Measurements from ENCODE around the gene PEPD. TPM values are rescaled to one million over a fixed set of nuclear protein-coding genes. Genes with fewer than 3 reads are reported as not detected.

PEPD gene
- total RNA-seq, 8 experiments from 2014 or later, result 15.1 to 113 (median 40.7) TPM

GRCh38 chr19:33396701-33397535 lies 124.7 kb downstream of the PEPD start:
- no peak for ATAC-seq (replicated peaks in 6 of 8)
- 70 to 100% (median 90%) methylated on average over 1 to 2 of the region's 30 CpGs; no CpG with 5 or more reads in 7 of the 10 experiments for WGBS, 10 experiments
- in situ Hi-C loops (cut with MboI; ENCODE audit: low pct_unique_long_range_greater_than_20kb in 2 of 9, low sequenced_read_pairs in 9 of 9, unreplicated experiment in 9 of 9), result no loop called here
- no peak overlapping the region for H3K27ac ChIP-seq
- H3K4me1 ChIP-seq (replicated peaks in 1 of 2), result peaks cover 21 to 45% of the 10 kb centered on the region in 2 donors
- no peak overlapping the region for H3K4me3 ChIP-seq

GRCh38 chr19:33395561-33396550 lies 125.7 kb downstream of the PEPD start:
- in situ Hi-C loops (cut with MboI; ENCODE audit: low pct_unique_long_range_greater_than_20kb in 2 of 9, low sequenced_read_pairs in 9 of 9, unreplicated experiment in 9 of 9), result no loop called here
- WGBS, 10 experiments, result 0 to 100% (median 68%) methylated on average over 1 to 6 of the region's 31 CpGs; no CpG with 5 or more reads in 4 of the 10 experiments
- ATAC-seq (replicated peaks in 6 of 8), result peak in 5 of 8 experiments; percentile 25 to 67 (median 60)
- Histone ChIP-seq H3K27ac (peak overlapping the region; percentile 56 to 82), H3K4me3 (no peak overlapping the region), H3K4me1 (replicated peaks in 1 of 2) (peaks cover 21 to 49% of the 10 kb centered on the region in 2 donors)

- ATAC-seq (replicated peaks in 6 of 8), result peak in 1 of 8 experiments; percentile 6
- in situ Hi-C loops (cut with MboI; ENCODE audit: low pct_unique_long_range_greater_than_20kb in 2 of 9, low sequenced_read_pairs in 9 of 9, unreplicated experiment in 9 of 9), result no loop called here
- Histone ChIP-seq H3K4me1 (replicated peaks in 1 of 2) (peaks cover 28 to 58% of the 10 kb centered on the region in 2 donors), H3K4me3 (no peak overlapping the region), H3K27ac (peak overlapping the region; percentile 56 to 82)
- 20 to 100% (median 93%) methylated on average over 1 to 5 of the region's 19 CpGs; no CpG with 5 or more reads in 7 of the 10 experiments for WGBS, 10 experiments
These were observed 126.6 kb downstream of the PEPD start for GRCh38 chr19:33394723-33395560.

GRCh38 chr19:33394006-33394722 lies 127.4 kb downstream of the PEPD start:
- WGBS, 10 experiments, result 6 to 90% (median 87%) methylated on average over 2 to 15 of the region's 30 CpGs; no CpG with 5 or more reads in 5 of the 10 experiments
- Histone ChIP-seq H3K27ac (peak overlapping the region in 1 of 2 donors; percentile 12), H3K4me3 (no peak overlapping the region), H3K4me1 (replicated peaks in 1 of 2) (peaks cover 33 to 62% of the 10 kb centered on the region in 2 donors)
- in situ Hi-C loops (cut with MboI; ENCODE audit: low pct_unique_long_range_greater_than_20kb in 2 of 9, low sequenced_read_pairs in 9 of 9, unreplicated experiment in 9 of 9), result no loop called here
- ATAC-seq (replicated peaks in 6 of 8), result peak in 2 of 8 experiments; percentile 63 to 68

GRCh38 chr19:33393286-33394005 lies 128.1 kb downstream of the PEPD start:
- H3K4me3 ChIP-seq, result no peak overlapping the region
- WGBS, 10 experiments, result 20 to 80% (median 68%) methylated on average over 1 to 5 of the region's 21 CpGs; no CpG with 5 or more reads in 5 of the 10 experiments

GRCh38 chr19:33392341-33393285 lies 129.0 kb downstream of the PEPD start:
- no peak overlapping the region for H3K27ac ChIP-seq
- ATAC-seq (replicated peaks in 6 of 8), result peak in 5 of 8 experiments; percentile 12 to 32 (median 21)
- in situ Hi-C loops (cut with MboI; ENCODE audit: low pct_unique_long_range_greater_than_20kb in 2 of 9, low sequenced_read_pairs in 9 of 9, unreplicated experiment in 9 of 9), result no loop called here
- no peak overlapping the region for H3K4me3 ChIP-seq
- peaks cover 33 to 62% of the 10 kb centered on the region in 2 donors for H3K4me1 ChIP-seq (replicated peaks in 1 of 2)
- WGBS, 10 experiments, result 50 to 71% (median 61%) methylated on average over 3 to 5 of the region's 39 CpGs; no CpG with 5 or more reads in 7 of the 10 experiments

More at GRCh38 chr19:33393286-33394005, 128.1 kb downstream of the PEPD start:
- Histone ChIP-seq H3K4me1 (replicated peaks in 1 of 2) (peaks cover 33 to 62% of the 10 kb centered on the region in 2 donors), H3K27ac (peak overlapping the region in 1 of 2 donors; percentile 12)
- ATAC-seq (replicated peaks in 6 of 8), result peak in 1 of 8 experiments; percentile 24
- in situ Hi-C loops (cut with MboI; ENCODE audit: low pct_unique_long_range_greater_than_20kb in 2 of 9, low sequenced_read_pairs in 9 of 9, unreplicated experiment in 9 of 9), result no loop called here

GRCh38 chr19:33391631-33392249 lies 129.9 kb downstream of the PEPD start:
- in situ Hi-C loops (cut with MboI; ENCODE audit: low pct_unique_long_range_greater_than_20kb in 2 of 9, low sequenced_read_pairs in 9 of 9, unreplicated experiment in 9 of 9), result no loop called here
- 98 to 100% methylated on average over 1 to 5 of the region's 12 CpGs; no CpG with 5 or more reads in 8 of the 10 experiments for WGBS, 10 experiments
- H3K4me3 ChIP-seq, result no peak overlapping the region
- no peak overlapping the region for H3K27ac ChIP-seq
- no peak for ATAC-seq (replicated peaks in 6 of 8)
- H3K4me1 ChIP-seq (replicated peaks in 1 of 2), result peaks cover 33 to 55% of the 10 kb centered on the region in 2 donors

GRCh38 chr19:33390908-33391630 lies 130.5 kb downstream of the PEPD start:
- ATAC-seq (replicated peaks in 6 of 8), result peak in 1 of 8 experiments; percentile 2
- H3K4me1 ChIP-seq (replicated peaks in 1 of 2), result peaks cover 31 to 52% of the 10 kb centered on the region in 2 donors
- no peak overlapping the region for H3K4me3 ChIP-seq
- H3K27ac ChIP-seq, result no peak overlapping the region
- in situ Hi-C loops (cut with MboI; ENCODE audit: low pct_unique_long_range_greater_than_20kb in 2 of 9, low sequenced_read_pairs in 9 of 9, unreplicated experiment in 9 of 9), result no loop called here
- 60 to 95% (median 80%) methylated on average over 1 to 9 of the region's 24 CpGs; no CpG with 5 or more reads in 7 of the 10 experiments for WGBS, 10 experiments

GRCh38 chr19:33390101-33390907 lies 131.3 kb downstream of the PEPD start:
- in situ Hi-C loops (cut with MboI; ENCODE audit: low pct_unique_long_range_greater_than_20kb in 2 of 9, low sequenced_read_pairs in 9 of 9, unreplicated experiment in 9 of 9), result no loop called here
- Histone ChIP-seq H3K27ac (peak overlapping the region in 1 of 2 donors; percentile 12), H3K4me1 (replicated peaks in 1 of 2) (peaks cover 24 to 44% of the 10 kb centered on the region in 2 donors), H3K4me3 (no peak overlapping the region)
- peak in 5 of 8 experiments; percentile 13 to 52 (median 20) for ATAC-seq (replicated peaks in 6 of 8)
- WGBS, 10 experiments, result 50 to 83% (median 73%) methylated on average over 1 to 11 of the region's 19 CpGs; no CpG with 5 or more reads in 4 of the 10 experiments

Measured in motor neuron (in vitro differentiated cells).